ENCODE results near the gene PLEKHA7.

DNA sequence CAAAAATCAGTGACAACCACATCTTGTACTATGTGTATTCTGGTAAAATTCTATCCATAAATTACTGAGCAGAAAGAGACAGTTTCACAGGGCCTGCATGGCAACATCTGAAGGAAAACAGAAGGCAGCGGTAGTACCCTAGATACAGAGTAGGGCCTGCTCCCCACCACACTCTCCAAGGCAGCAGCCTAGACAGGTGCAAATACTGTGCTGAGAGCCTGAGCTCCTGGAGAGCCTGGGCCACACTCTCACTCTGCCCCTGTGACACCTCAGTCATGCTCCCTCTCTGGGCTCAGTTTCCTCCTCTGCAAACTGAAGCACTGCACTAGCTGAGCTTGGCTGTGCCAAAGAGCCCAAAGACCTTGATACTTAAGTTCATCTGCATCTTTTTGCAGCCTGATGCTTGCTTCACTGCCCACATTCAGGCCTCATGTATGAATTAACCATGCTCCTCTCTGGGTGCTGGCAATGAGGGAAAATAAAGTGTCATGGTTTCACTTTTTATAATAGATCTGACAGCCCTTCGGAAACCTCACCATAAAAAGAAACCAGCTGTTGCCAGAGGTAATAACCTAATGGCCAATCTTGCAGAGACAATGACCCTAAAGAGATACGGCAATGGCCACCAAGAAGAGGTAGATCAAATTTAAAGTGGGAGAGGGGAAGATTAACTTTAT lies 104.7 kb downstream of the PLEKHA7 start:
- TF ChIP-seq, protein P1, sequence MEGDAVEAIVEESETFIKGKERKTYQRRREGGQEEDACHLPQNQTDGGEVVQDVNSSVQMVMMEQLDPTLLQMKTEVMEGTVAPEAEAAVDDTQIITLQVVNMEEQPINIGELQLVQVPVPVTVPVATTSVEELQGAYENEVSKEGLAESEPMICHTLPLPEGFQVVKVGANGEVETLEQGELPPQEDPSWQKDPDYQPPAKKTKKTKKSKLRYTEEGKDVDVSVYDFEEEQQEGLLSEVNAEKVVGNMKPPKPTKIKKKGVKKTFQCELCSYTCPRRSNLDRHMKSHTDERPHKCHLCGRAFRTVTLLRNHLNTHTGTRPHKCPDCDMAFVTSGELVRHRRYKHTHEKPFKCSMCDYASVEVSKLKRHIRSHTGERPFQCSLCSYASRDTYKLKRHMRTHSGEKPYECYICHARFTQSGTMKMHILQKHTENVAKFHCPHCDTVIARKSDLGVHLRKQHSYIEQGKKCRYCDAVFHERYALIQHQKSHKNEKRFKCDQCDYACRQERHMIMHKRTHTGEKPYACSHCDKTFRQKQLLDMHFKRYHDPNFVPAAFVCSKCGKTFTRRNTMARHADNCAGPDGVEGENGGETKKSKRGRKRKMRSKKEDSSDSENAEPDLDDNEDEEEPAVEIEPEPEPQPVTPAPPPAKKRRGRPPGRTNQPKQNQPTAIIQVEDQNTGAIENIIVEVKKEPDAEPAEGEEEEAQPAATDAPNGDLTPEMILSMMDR (IDR thresholded peaks at IDR 0.05) = no peak
- TF ChIP-seq PRRX2 (CRISPR knock-in tag; IDR thresholded peaks at IDR 0.05) (no peak), FOXJ3 (CRISPR knock-in tag; IDR thresholded peaks at IDR 0.05; ENCODE audit: borderline replicate concordance) (no peak)
- TF ChIP-seq, protein P2, sequence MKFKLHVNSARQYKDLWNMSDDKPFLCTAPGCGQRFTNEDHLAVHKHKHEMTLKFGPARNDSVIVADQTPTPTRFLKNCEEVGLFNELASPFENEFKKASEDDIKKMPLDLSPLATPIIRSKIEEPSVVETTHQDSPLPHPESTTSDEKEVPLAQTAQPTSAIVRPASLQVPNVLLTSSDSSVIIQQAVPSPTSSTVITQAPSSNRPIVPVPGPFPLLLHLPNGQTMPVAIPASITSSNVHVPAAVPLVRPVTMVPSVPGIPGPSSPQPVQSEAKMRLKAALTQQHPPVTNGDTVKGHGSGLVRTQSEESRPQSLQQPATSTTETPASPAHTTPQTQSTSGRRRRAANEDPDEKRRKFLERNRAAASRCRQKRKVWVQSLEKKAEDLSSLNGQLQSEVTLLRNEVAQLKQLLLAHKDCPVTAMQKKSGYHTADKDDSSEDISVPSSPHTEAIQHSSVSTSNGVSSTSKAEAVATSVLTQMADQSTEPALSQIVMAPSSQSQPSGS (CRISPR knock-in tag; IDR thresholded peaks at IDR 0.05; ENCODE audit: borderline replicate concordance, low read depth) = no peak
- TF ChIP-seq, protein P3, sequence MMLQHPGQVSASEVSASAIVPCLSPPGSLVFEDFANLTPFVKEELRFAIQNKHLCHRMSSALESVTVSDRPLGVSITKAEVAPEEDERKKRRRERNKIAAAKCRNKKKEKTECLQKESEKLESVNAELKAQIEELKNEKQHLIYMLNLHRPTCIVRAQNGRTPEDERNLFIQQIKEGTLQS (CRISPR knock-in tag; conservative IDR thresholded peaks at IDR 0.05) = no peak
- TF ChIP-seq, protein P4, sequence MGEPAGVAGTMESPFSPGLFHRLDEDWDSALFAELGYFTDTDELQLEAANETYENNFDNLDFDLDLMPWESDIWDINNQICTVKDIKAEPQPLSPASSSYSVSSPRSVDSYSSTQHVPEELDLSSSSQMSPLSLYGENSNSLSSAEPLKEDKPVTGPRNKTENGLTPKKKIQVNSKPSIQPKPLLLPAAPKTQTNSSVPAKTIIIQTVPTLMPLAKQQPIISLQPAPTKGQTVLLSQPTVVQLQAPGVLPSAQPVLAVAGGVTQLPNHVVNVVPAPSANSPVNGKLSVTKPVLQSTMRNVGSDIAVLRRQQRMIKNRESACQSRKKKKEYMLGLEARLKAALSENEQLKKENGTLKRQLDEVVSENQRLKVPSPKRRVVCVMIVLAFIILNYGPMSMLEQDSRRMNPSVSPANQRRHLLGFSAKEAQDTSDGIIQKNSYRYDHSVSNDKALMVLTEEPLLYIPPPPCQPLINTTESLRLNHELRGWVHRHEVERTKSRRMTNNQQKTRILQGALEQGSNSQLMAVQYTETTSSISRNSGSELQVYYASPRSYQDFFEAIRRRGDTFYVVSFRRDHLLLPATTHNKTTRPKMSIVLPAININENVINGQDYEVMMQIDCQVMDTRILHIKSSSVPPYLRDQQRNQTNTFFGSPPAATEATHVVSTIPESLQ (CRISPR knock-in tag; IDR thresholded peaks at IDR 0.05) = no peak

Measured in WTC11 (cell line).